NCI-H1092 (cell line): ENCODE data around the gene CDH4.
"Not testable (repeated sequence)": the region's sequence is repeated elsewhere in the genome, so short reads cannot be mapped to it uniquely, and the experiment has no call there.

Source experiments
- DNase-seq: peaks from one replicate; lab custom pipeline; 2025; lab: John Stamatoyannopoulos, UW

CDH4 gene

GRCh38 chr20:61253640-61254511 lies 1.8 kb downstream of the CDH4 start:
- no peak for DNase-seq

DNA sequence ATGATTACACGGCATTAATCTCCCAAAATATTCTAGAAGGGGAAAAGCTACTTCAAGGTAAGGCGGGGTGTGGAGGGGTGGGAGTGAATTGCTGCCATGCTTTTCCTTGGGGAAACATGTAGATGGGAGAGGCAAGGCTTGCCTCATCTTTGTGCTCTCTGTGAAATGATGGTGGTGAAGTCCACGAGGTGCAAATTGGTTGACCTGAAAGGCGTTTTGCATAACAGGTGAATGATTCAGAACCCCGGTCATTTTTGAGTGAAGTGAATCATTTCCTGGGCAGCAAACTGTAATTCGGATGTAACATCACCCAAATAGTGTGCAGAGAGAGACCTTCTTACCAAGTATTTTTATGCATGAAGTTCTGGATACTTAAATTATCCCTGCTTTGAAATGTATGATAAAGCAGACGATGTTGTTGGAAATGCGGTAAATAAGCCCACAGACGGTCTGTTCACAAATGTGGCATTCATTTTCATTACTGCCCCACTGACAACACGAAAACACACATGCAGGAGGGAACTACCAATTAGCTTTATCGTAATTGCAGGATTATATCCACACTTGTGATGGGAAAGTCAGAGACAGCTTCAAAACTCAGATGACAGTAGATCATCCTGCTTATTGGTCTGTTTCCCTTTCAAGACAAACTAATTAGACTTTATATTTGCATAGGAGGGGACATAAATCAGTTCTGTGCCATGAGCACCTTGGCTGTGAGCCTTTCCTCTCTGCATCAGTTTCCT lies 3.0 kb downstream of the CDH4 start:
- DNase-seq = no peak

DNA sequence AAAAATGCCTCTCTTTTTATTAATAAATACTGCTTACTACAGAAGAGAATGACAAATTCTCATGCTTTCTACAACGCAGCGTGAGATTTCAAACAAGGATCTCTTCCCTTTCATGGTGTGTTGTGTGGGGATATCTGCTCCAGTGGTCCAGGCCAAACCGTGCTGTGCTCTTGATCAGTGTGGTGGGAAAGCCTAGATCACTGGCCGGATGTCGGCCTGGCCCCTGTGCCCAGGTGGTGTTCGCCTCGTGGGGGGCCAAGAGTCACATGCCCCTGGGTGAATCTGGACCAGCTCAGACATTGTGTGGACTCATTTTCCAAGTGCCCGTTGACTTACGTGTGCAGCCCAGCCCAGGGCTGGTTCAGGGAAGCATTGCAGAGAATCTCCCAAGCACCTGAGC lies 4.3 kb downstream of the CDH4 start:
- DNase-seq = no peak

- DNase-seq = no peak
Measured at GRCh38 chr20:61256824-61257223, 4.8 kb downstream of the CDH4 start.

GRCh38 chr20:61257611-61258010 lies 5.5 kb downstream of the CDH4 start:
- DNase-seq = no peak

DNA sequence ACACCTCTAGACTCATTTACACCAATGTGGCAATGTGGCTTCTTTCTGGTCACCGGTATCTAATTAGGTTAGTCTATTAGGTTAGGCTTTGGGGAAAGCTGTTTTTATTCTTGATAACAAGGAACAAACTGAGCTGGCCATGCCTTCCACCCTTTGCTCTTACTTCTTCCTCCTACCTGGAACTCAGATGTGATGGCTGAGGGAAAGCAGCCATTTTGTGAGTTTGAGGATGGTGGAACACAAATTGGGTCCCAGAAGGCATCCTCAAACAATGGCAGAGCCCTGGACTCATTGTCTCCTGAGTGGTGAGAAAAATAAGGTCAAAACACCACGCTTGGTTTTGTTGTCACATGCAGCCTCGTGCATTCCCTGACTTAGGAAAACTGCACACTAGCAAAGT lies 7.7 kb downstream of the CDH4 start:
- DNase-seq = no peak

DNA sequence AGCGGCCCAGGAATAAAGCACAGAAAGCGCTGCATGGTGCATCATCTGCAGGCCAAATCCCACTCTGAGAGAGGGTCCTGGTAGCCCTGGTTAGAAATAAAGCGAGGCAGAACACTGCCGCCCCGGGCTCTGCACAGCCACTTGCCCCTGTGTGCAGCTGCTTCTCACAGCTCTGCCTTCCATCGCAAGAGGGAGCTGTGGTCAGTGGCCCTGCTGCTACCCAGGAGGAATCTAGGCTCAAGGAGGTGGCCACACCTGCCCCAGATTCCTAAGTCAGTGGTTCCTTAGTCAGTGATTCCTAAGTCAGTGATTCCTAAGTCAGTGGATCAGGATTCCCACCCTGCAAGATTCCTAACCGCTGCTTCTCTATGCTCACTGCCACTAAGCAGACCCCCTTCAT lies 8.8 kb downstream of the CDH4 start:
- DNase-seq = no peak

DNA sequence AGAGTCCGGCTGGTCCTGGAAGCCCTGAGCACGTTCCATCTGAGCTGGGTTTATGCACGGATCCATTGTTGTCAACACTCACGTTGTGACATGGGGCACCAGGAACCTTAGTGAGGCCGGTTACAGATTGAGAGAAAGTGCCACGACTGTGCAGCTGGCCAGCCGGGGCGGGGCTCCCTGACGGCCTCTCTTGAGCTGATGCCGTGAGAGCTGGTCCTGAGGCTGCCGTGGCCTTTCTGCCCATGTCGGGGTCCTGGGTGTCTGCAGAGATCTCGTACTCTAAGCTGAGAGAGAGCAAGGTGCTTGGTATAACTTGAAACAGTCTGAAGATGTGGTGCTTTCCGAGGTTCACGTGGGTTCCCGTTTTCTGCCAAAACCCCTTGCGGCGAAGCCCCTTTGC lies 10.0 kb downstream of the CDH4 start:
- DNase-seq = no peak

DNA sequence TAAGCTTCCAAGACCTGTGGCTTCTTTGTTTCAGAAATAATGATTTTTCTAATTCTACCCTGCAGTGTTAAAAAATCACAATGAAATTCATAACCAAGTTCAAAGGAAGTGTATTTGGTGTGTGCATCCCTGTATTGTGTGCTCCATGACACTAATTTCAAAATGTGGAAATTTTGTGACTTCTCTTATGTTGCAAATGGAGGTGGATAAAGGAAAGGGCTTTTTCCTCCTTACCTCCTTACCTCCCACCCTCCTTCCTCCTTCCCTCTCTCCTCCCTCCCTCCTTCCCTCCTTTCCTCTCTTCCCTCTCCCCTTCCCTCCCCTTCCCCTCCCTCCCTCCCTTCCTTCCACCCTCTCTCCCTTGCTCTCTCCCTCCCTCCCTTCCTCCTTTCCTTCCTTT lies 10.5 kb downstream of the CDH4 start:
- no peak for DNase-seq

GRCh38 chr20:61263084-61263695 lies 11.1 kb downstream of the CDH4 start:
- DNase-seq = no peak

DNA sequence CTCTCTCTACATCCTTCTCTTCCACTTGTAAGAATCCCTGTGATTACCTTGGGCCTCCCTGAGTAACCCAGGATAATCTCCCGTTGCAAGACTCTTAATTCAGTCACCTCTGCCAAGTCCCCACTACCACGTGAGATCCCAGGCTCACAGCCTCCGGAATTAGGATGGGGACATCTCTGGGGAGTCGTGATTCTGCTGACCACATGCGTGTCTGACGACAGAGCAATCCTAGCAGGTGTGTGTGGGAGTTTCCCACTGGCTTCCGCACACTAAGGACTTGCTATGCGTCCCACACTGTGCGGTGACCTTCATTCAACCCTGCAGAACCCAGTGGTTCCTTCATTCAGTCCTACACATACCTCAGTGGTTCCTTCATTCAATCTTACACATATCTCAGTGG lies 11.9 kb downstream of the CDH4 start:
- no peak for DNase-seq

DNA sequence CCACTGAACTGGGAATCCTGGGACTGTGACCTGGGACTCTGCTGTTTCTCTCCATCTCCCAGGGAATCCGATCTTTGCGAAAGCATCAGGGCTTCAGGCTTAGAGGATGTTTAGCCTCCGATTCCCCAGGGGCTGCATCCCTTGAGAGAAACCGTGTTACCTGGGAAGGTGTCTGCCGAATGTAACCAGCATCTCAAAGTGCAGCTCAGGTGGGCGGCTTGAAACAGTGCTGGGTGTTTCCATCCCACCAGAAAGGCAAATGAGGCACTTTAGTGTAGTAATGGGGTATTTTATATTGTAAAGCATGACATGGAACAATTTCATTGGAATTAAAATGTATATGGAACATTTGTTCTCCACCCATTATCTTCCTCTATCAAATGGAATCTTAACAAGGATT lies 15.2 kb downstream of the CDH4 start:
- DNase-seq = no peak

GRCh38 chr20:61268024-61268423 lies 16.0 kb downstream of the CDH4 start:
- DNase-seq = no peak

- no peak for DNase-seq
Measured at GRCh38 chr20:61271312-61272231, 19.5 kb downstream of the CDH4 start.

DNA sequence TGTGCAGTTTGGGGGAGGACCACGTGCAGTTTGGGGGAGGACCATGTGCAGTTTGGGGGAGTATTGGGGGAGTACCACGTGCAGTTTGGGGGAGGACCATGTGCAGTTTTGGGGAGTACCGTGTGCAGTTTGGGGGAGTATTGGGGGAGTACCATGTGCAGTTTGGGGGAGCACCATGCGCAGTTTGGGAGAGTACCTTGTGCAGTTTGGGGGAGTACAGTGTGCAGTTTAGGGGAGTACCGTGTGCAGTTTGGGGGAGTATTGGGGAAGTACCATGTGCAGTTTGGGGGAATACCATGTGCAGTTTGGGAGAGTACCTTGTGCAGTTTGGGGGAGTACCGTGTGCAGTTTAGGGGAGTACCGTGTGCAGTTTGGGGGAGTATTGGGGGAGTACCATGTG lies 21.0 kb downstream of the CDH4 start:
- DNase-seq = not testable (repeated sequence)

GRCh38 chr20:61273666-61274065 lies 21.6 kb downstream of the CDH4 start:
- DNase-seq = not testable (repeated sequence)

GRCh38 chr20:61274326-61274725 lies 22.3 kb downstream of the CDH4 start:
- no peak for DNase-seq

DNA sequence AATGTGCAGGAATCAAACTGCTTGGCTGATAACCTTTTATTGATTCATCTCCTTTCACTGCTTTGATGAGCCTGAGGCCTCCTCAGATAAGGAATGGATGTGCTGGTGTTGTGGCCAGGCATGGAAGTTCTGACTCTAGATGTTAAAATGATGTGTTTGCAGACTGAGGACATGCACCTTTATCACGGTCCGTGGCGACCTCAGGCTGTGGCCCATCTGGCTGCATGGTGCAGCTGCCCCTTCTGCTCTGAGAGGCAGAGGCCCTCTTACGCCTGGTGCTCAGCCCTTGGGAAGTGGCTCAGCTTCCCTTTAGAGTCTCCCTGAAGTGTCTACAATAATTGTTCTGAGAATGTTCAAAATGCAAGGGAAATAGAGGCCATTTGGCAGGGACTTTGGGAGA lies 26.2 kb downstream of the CDH4 start:
- no peak for DNase-seq

GRCh38 chr20:61279621-61280150 lies 27.6 kb downstream of the CDH4 start:
- no peak for DNase-seq

- no peak for DNase-seq
Measured at GRCh38 chr20:61280217-61280980, 28.3 kb downstream of the CDH4 start.

GRCh38 chr20:61281286-61281795 lies 29.3 kb downstream of the CDH4 start:
- no peak for DNase-seq
